GM19463 (cell line): Measurements from ENCODE around the gene EOLA1.
"Not testable (repeated sequence)": the region's sequence is repeated elsewhere in the genome, so short reads cannot be mapped to it uniquely, and the experiment has no call there.

Source experiments
- ATAC-seq: cut with Tn5 transposase; IDR thresholded peaks from one replicate; pipeline ENCODE4 v1.9.1; 2021; ENCODE audit warnings: mild to moderate bottlenecking, moderate library complexity; ENCODE audit not compliant: unreplicated experiment

Gene EOLA1

GRCh38 chrX:149541521-149542047, 772 bp downstream of the EOLA1 start:
- ATAC-seq, result no peak

- peak; percentile 59 for ATAC-seq
These were observed 5.0 kb downstream of the EOLA1 start for GRCh38 chrX:149545545-149546543.

GRCh38 chrX:149546962-149547361, 6.2 kb downstream of the EOLA1 start:
- ATAC-seq, result not testable (repeated sequence)

DNA sequence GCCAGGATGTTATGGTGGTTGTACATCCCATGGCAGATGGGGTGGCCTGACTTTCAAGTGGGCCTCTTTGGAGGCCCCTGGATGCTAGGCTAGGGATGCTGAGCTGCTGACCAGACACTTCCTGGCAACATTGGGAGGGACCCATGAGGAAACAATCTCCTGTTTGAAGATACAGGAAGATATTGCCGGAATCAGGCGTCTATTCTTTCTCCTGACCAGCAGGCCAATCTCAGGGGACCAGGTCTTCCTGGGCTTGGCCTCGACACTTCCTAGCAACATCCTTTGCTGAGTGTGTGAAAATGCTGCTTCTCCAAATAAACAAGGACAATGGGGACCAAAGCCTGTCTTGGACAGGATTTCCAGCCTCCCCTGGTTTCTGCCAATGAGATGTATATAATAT, 7.0 kb downstream of the EOLA1 start:
- ATAC-seq, result not testable (repeated sequence)

DNA sequence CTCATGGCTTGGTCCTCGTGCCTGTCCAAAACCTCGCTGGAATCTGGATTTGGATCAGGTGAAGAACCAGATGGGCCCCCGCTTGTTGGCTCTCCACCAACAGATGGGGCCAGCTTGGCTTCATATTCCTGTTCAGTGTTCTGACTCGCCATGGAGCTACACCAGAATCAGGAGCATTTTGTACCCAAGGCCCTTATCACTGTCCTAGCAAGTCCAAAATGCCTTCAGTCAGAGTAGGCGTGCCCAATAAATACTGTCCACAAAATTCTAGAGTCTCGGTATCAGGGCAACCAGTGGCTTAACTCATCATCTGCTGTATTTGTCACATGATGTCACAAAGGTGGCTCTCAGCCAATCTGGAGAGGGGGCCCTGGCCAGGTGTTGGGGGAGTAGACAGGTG, 8.9 kb downstream of the EOLA1 start, which contains the start of gene HSFX3:
Gene HSFX3 (minus strand): TSS at position 224 of the 400 bp plus-strand sequence. CDS start 72 bp downstream, at position 152.
- ATAC-seq, result not testable (repeated sequence)

DNA sequence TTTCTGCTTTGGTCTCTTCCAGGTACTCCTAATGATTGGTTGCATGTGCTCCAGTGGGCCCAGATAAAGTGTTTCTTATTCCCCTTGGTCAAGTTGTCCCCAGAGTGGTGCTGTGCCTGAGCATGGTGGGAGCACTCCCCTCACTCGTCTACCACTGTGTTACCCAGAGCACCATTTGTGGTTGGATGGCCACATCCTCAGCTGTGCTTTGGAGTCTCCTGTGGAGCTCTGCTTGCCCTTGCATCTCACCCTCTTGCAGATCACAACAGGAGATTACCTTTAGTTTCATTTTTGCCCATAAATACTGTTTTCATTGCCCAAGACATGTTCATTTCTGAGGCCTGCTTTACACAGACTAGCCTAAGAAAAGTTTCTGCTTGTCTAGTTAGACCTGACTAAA, 9.6 kb downstream of the EOLA1 start:
- not testable (repeated sequence) for ATAC-seq

- peak; percentile 43 for ATAC-seq
These were observed 10.6 kb downstream of the EOLA1 start for GRCh38 chrX:149551245-149551938.

GRCh38 chrX:149551939-149552248, 11.1 kb downstream of the EOLA1 start:
- not testable (repeated sequence) for ATAC-seq

DNA sequence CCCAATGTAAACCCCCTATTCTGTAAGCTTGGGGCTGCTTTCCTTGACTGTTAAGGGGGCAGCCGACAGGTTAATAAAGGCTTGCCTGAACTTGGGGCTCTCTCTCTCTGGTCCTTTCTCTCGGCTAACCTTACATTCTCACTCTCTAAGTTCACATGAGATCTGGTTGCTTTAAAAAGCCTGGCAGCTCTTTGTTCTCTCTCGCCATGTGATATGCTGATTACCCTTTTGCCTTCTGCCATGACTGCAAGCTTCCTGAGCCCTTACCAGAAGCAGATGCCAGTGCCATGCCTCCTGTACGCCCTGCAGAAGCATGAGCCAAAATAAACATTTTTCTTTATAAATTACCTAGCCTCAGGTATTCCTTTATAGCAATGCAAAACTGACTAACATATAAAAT, 14.4 kb downstream of the EOLA1 start:
- ATAC-seq, result not testable (repeated sequence)

DNA sequence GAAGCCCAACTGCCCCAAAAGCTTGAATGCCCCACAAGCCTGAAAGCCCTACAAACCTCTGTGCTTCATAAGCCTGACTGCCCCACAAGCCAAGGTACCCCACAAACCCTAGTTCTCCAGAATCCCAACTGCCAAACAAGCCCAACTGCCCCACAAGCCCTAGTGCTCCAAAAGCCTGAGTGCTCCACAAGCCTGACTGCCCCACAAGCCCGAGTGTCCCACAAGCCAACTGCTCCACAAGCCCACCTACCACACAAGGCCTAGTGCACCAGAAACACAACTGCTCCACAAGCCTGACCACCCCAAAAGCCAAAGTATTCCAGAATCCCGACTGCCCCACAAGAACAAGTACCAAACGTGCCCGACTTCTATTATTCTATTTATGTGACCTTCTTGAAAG, 22.5 kb downstream of the EOLA1 start:
- ATAC-seq, result no peak

GRCh38 chrX:149567621-149568417, 27.0 kb downstream of the EOLA1 start:
- no peak for ATAC-seq

DNA sequence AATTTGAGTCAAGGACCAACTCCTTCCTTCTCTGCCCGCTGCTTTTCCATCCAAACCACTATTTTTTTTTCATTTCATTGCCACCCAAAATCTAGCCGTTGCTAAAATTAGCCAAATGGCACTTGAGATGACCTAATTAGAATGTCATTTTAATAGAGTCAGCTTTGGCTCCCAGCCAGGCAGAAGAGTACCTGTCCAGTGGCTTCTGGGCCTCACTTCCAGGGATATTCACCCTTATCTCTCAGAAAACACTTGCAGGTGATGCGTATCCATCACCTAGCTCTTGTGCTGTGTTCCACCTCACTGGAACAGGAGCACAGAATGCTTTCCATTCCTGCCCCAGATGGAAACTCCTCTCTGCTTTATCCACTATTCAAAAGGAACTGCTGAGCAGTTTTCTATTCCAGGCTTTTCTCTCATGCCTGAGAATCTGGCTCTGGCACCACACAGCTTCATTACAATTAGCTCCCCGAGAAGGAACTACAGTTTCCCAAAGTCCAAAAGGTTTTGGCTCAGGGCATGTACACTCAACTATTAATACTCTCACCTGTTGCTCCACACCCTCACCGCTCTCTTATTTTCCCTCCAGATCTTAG, 28.0 kb downstream of the EOLA1 start:
- ATAC-seq, result no peak

- no peak for ATAC-seq
These were observed 29.0 kb downstream of the EOLA1 start for GRCh38 chrX:149569770-149570169.

GRCh38 chrX:149570668-149571067, 29.9 kb downstream of the EOLA1 start:
- no peak for ATAC-seq

GRCh38 chrX:149571770-149572169, 31.0 kb downstream of the EOLA1 start:
- no peak for ATAC-seq

DNA sequence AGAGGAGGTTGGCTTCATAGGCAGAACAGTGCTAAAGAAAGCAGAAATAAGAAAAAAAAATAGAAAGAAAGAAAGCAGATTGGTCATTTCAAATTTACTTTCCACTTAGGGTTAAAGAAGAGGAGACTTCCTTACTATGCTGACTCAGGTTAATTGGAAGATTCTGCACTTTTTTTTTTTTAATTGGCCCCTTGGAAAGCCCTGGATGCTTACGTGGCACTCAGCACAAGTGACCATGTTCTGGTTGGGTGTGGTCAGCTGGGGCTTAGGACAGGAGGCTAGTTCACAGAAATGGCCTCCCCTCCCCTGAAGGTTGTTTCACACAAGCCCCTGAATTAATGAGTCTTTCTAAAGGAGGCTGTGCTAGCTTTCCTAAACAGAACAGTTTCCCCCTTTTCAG, 31.9 kb downstream of the EOLA1 start:
- ATAC-seq, result no peak

GRCh38 chrX:149573456-149573855, 32.6 kb downstream of the EOLA1 start:
- ATAC-seq, result peak; percentile 97

- not testable (repeated sequence) for ATAC-seq
These were observed 44.8 kb downstream of the EOLA1 start for GRCh38 chrX:149585631-149586030.

GRCh38 chrX:149587359-149587758, 46.5 kb downstream of the EOLA1 start, which contains the start of gene MAGEA9B:
Gene MAGEA9B (minus strand): TSS chrX:149587459. CDS start chrX:149583179, 4,280 bp downstream.
- not testable (repeated sequence) for ATAC-seq

DNA sequence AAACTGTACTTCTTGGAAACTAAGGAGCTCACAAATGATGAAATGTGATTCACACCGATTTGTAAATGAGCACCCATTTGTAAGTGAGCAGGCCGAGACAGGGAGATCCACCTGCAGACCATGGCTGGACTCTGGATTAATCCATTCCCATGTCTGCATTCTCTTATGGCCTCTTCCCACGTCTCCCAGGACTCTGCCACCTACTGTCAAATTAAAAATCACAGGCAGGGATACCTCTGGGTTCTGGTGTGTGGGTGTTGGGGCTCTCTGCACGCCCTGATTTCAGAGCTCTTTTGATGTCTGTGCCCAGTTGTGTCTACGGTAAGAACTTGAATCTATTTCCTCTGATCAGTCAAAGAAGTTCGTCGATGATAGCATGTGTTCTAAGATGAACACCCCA, 50.2 kb downstream of the EOLA1 start:
- not testable (repeated sequence) for ATAC-seq
